Uterus (tissue), 4 donors: ENCODE measurements around the gene BMPR1A. TPM values are rescaled to one million over a fixed set of nuclear protein-coding genes. Genes with fewer than 3 reads are reported as not detected.
A peak's percentile ranks its signal among the peaks of the same experiment; 100 is the strongest.

Experiments
- DNase-seq, 2 donors: peaks; one replicate each; pipeline ENCODE4 v3.0.0-alpha.2; 2019 to 2020
- H3K27ac ChIP-seq, 2 donors: fragments of 200-600 bp; sonication (generic); 1 replicate in 1 of 2; 2 replicates in 1 of 2; pipeline ENCODE4 v1.5.1; 2016 to 2018
- H3K27me3 ChIP-seq, 2 donors: fragments of 200-600 bp; sonication (generic); one replicate each; pipeline ENCODE4 v1.5.1; 2018 to 2019; ENCODE audit warnings: control low read depth in 1 of 2
- H3K36me3 ChIP-seq, 2 donors: fragments of 200-600 bp; sonication (generic); one replicate each; pipeline ENCODE4 v1.5.1; 2019; ENCODE audit warnings: control low read depth in 1 of 2
- H3K4me1 ChIP-seq, 2 donors: fragments of 200-600 bp; sonication (generic); one replicate each; pipeline ENCODE4 v1.5.1; 2018 to 2019; ENCODE audit warnings: control low read depth in 1 of 2
- H3K4me3 ChIP-seq, 2 donors: fragments of 200-600 bp; sonication (generic); 1 replicate in 1 of 2; 2 replicates in 1 of 2; pipeline ENCODE4 v1.5.1; 2018 to 2019; ENCODE audit warnings: mild to moderate bottlenecking in 1 of 2
- H3K9me3 ChIP-seq, 2 donors: fragments of 200-600 bp; sonication (generic); one replicate each; pipeline ENCODE4 v1.5.1; 2019; ENCODE audit warnings: control low read depth in 1 of 2
- POLR2A ChIP-seq, 2 donors: fragments of 450-650 bp; IDR thresholded peaks; one replicate each; pipeline ENCODE4 v1.6.1; 2016; ENCODE audit warnings: antibody characterized with exemption in 2 of 2, mild to moderate bottlenecking in 1 of 2, moderate library complexity in 1 of 2
- intact Hi-C: fragments of 100-400 bp; cut with DNase I; formaldehyde crosslinking; loops from one replicate; pipeline ENCODE4 v1.15.1; 2023; ENCODE audit warnings: low total_unique reads
- total RNA-seq, 4 donors: library from RNA; depleted of rRNA in 3 of 4; stranded (reverse); fragments of >200 nt in 3 of 4; gene quantifications; one replicate each; pipeline versions ENCODE4 v1.1.0 to v1.2.4, GENCODE V29; 2014 to 2023
- TF ChIP-seq, protein P1 (sequence below), 4 experiments: fragments of 200-600 bp in 2 of 4; fragments of 450-650 bp in 2 of 4; sonication (generic) in 2 of 4; IDR thresholded peaks; one replicate each; pipeline ENCODE4 v1.5.1; 2016 to 2019; ENCODE audit warnings: antibody characterized with exemption in 4 of 4, mild to moderate bottlenecking in 2 of 4, moderate library complexity in 1 of 4
- donor health status: DM: yes; HTN: yes; CAD: no.

The BMPR1A gene
- total RNA-seq, 4 donors from 2014 or later, result 27.4 to 175 (median 69.2) TPM

DNA sequence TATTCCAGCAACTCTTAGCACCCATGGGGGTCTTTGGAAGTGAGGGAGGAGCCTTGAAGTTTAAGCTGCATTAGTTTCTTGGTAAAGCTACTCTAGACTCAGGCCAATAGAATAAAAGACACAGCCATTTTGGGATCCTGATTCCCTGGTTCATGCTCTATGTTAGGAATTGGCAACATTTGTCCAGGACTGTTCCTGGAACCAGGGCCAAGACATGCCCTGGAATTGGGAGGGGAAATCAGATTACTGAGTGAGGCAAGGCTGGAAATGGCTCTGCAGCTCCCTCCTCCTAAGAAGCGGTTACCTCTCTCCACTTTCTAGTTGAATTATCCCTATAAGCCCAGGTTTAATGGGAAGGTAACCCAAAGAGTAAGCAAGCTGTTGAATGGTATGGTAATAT lies 14.2 kb upstream of the BMPR1A start:
- no peaks in the 10 kb centered on the region for H3K36me3 ChIP-seq

DNA sequence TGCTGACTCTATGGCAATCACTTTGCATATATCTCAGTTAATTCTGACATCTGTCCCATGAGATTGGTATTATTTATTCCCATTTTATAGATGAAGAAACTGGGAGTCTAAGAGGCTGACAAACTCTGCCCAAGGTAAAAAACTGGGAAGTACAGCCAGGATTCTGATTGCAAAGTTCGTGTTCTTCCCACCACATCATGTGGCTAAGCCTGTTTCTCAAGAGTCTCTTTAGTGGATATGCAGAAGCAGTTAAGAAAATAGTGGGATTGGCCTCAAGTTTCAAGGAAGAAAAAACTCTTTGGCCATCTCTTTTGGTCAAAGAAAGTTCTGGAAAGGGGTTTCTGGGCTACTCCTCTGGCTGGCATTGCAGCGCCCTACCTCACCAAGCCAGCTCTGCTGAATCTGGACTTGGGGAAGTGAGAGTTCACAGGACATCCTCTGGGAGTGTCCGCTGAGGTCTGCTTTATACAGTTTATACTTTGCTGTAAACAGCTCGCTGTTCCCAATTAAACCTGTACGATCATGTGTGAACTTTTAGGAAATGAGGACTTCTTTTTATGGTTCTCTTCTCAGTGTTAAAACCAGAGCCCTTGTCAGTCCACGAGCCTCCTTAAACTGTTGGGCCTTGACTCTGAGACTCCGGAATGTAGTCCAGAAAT lies 12.2 kb upstream of the BMPR1A start:
- Histone ChIP-seq H3K27ac (peak overlapping the region; percentile 12 to 41), H3K4me1 (no peaks in the 10 kb centered on the region), H3K4me3 (no peak overlapping the region), H3K9me3 (no peaks in the 10 kb centered on the region), H3K36me3 (no peaks in the 10 kb centered on the region), H3K27me3 (no peaks in the 10 kb centered on the region)
- no peak for DNase-seq
- TF ChIP-seq, protein P1, sequence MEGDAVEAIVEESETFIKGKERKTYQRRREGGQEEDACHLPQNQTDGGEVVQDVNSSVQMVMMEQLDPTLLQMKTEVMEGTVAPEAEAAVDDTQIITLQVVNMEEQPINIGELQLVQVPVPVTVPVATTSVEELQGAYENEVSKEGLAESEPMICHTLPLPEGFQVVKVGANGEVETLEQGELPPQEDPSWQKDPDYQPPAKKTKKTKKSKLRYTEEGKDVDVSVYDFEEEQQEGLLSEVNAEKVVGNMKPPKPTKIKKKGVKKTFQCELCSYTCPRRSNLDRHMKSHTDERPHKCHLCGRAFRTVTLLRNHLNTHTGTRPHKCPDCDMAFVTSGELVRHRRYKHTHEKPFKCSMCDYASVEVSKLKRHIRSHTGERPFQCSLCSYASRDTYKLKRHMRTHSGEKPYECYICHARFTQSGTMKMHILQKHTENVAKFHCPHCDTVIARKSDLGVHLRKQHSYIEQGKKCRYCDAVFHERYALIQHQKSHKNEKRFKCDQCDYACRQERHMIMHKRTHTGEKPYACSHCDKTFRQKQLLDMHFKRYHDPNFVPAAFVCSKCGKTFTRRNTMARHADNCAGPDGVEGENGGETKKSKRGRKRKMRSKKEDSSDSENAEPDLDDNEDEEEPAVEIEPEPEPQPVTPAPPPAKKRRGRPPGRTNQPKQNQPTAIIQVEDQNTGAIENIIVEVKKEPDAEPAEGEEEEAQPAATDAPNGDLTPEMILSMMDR (IDR thresholded peaks at IDR 0.05), result no peak
- TF ChIP-seq POLR2A (IDR thresholded peaks at IDR 0.05), result no peak
- intact Hi-C loops, result no loop called here

More for the DNA sequence above, 14.2 kb upstream of the BMPR1A start:
- intact Hi-C loops, result no loop called here
- no peak for DNase-seq
- H3K4me1 ChIP-seq, result no peaks in the 10 kb centered on the region
- H3K9me3 ChIP-seq, result no peaks in the 10 kb centered on the region
- no peak overlapping the region for H3K27ac ChIP-seq
- no peak overlapping the region for H3K4me3 ChIP-seq
- no peaks in the 10 kb centered on the region for H3K27me3 ChIP-seq
- TF ChIP-seq, protein P1 (IDR thresholded peaks at IDR 0.05), result no peak
- no peak for TF ChIP-seq POLR2A (IDR thresholded peaks at IDR 0.05)

DNA sequence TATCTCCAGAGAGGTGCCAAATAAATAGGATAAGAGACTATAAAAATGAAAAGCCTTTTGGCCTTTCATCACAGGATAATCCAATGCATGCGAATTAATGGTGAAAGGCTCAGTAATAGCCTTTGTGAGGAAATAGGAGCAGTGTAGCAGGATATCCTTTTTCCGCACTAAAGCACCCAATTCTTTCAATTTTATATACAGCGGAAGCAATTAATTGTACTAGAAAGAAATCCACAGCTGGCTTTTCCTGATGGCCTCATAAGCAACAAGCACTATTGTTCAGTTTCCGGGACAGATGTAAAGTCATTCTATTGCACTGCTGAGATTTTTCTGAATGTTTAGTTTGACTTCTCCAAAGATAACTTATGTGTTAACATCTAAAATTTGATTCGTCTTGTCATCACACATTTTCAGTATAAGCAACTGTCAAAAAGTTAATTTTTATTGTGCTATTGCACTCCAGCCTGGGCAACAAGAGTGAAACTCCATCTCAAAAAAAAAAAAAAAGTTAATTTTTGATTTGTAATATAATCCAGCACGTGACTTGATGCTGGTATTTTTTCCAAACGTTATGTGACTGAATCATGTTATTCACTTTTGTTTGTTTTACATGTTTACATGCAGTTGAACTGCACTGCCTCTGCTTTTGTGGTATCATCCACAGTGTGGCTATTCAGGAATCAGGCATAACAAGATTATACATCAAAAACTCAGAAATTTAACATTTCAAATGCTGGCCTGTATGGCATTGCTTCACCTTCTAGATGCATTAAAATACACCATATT lies 8.4 kb upstream of the BMPR1A start:
- H3K27me3 ChIP-seq, result no peaks in the 10 kb centered on the region
- no peaks in the 10 kb centered on the region for H3K36me3 ChIP-seq
- TF ChIP-seq POLR2A (IDR thresholded peaks at IDR 0.05), result no peak
- TF ChIP-seq, protein P1 (IDR thresholded peaks at IDR 0.05), result no peak
- intact Hi-C loops, result no loop called here
- H3K4me1 ChIP-seq, result no peaks in the 10 kb centered on the region
- no peak overlapping the region for H3K4me3 ChIP-seq
- H3K27ac ChIP-seq, result no peak overlapping the region
- no peak for DNase-seq
- no peaks in the 10 kb centered on the region for H3K9me3 ChIP-seq

DNA sequence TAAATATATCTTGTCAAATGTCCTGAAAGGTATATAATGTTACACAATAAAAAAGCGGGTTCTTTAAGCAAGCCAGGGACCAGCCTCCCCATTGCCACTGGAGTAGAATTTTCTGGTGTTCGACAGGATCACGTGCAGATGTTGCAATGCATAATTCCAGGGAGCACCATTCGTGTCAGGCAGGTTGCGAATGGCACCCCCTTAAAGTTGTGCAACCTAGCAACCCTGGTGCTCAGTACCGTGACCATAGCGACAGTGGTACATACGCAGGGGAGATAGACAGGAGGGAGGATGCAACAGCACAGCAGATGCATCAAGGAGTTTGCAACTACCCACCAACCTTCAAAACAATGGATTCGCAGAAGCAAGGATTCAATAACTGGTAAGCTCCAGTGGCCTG lies 6.6 kb upstream of the BMPR1A start:
- Histone ChIP-seq H3K4me1 (no peaks in the 10 kb centered on the region), H3K27me3 (no peaks in the 10 kb centered on the region), H3K4me3 (no peak overlapping the region), H3K36me3 (no peaks in the 10 kb centered on the region), H3K9me3 (no peaks in the 10 kb centered on the region), H3K27ac (no peak overlapping the region)
- no peak for DNase-seq
- intact Hi-C loops, result no loop called here
- no peak for TF ChIP-seq POLR2A (IDR thresholded peaks at IDR 0.05)
- TF ChIP-seq, protein P1 (IDR thresholded peaks at IDR 0.05), result no peak

DNA sequence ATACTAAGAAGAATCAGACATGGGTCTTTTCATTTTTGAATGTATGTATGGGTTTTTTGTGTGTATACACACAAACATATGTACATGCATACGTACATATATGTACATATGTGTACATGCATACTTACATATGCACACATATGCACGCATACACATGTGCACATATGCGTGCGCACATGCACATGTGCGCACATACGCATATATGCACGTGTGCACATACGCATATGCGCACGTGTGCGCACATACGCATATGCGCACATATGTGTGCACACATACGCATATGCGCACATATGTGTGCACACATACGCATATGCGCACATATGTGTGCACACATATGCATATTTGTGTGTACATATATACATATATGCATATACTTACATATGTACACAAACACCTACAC lies 4.9 kb upstream of the BMPR1A start:
- Histone ChIP-seq H3K27ac (no peak overlapping the region), H3K9me3 (no peaks in the 10 kb centered on the region), H3K4me1 (no peaks in the 10 kb centered on the region), H3K4me3 (no peak overlapping the region), H3K36me3 (no peaks in the 10 kb centered on the region), H3K27me3 (no peaks in the 10 kb centered on the region)
- TF ChIP-seq, protein P1 (IDR thresholded peaks at IDR 0.05), result no peak
- TF ChIP-seq POLR2A (IDR thresholded peaks at IDR 0.05), result no peak
- intact Hi-C loops, result no loop called here
- DNase-seq, result no peak
